GM23338 (cell line): Measurements from ENCODE around the gene MSH3.

Source experiments
- CREB1 ChIP-seq: fragments of 250-450 bp; sonication (Bioruptor Pico); IDR thresholded peaks from 2 replicates; pipeline ENCODE4 v1.5.0; 2020; ENCODE audit warnings: low read depth, mild to moderate bottlenecking, moderate library complexity
- CTCF ChIP-seq, 2 experiments: fragments of 200-600 bp in 1 of 2; sonication (generic) in 1 of 2; conservative IDR thresholded peaks; 2 replicates each; pipeline versions ENCODE4 v1.5.1 to v1.6.1; 2016 to 2017; ENCODE audit warnings: antibody characterized with exemption in 2 of 2, low read depth in 2 of 2, mild to moderate bottlenecking in 2 of 2, moderate library complexity in 1 of 2
- EZH2 ChIP-seq: fragments of 200-600 bp; sonication (generic); IDR thresholded peaks from one replicate; pipeline ENCODE4 v1.8.0; 2017; ENCODE audit warnings: antibody characterized with exemption, mild to moderate bottlenecking, low read depth; ENCODE audit not compliant: unreplicated experiment
- EZH2phosphoT487 ChIP-seq: fragments of 200-600 bp; sonication (generic); IDR thresholded peaks from one replicate; pipeline ENCODE4 v1.8.1; 2018; ENCODE audit warnings: antibody characterized with exemption; ENCODE audit not compliant: unreplicated experiment
- ZNF114 ChIP-seq: fragments of 250-450 bp; sonication (Bioruptor Pico); IDR thresholded peaks from 2 replicates; pipeline ENCODE4 v1.5.0; 2020; ENCODE audit warnings: mild to moderate bottlenecking, moderate library complexity
- ZNF331 ChIP-seq: fragments of 250-450 bp; sonication (Bioruptor Pico); IDR thresholded peaks from 2 replicates; pipeline ENCODE4 v1.5.0; 2020; ENCODE audit warnings: low read depth, mild to moderate bottlenecking, moderate library complexity

GRCh38 chr5:80754900-80755299 lies 100.4 kb downstream of the MSH3 start:
- TF ChIP-seq CTCF (conservative IDR thresholded peaks at IDR 0.05; ENCODE audit: low read depth in 2 of 2) (no peak), ZNF114 (CRISPR knock-in tag) (no peak), EZH2 (no peak), EZH2phosphoT487 (no peak), ZNF331 (no peak), CREB1 (no peak)
